Measurements from ENCODE around the gene ID2. TPM values are rescaled to one million over a fixed set of nuclear protein-coding genes. Genes with fewer than 3 reads are reported as not detected.

The ID2 gene
- total and polyA plus RNA-seq, 2 of the 13 experiments (the other 11 are each of a cell fraction or from before 2014, with no cell fraction given), result 214 to 719 TPM

GRCh38 chr2:8636041-8636491, 45.8 kb upstream of the ID2 start (continued):
- TF ChIP-seq, protein P1, sequence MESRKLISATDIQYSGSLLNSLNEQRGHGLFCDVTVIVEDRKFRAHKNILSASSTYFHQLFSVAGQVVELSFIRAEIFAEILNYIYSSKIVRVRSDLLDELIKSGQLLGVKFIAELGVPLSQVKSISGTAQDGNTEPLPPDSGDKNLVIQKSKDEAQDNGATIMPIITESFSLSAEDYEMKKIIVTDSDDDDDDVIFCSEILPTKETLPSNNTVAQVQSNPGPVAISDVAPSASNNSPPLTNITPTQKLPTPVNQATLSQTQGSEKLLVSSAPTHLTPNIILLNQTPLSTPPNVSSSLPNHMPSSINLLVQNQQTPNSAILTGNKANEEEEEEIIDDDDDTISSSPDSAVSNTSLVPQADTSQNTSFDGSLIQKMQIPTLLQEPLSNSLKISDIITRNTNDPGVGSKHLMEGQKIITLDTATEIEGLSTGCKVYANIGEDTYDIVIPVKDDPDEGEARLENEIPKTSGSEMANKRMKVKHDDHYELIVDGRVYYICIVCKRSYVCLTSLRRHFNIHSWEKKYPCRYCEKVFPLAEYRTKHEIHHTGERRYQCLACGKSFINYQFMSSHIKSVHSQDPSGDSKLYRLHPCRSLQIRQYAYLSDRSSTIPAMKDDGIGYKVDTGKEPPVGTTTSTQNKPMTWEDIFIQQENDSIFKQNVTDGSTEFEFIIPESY (CRISPR knock-in tag; IDR thresholded peaks at IDR 0.05), result peak; percentile 81
- no peak for TF ChIP-seq ZFP1 (CRISPR knock-in tag; IDR thresholded peaks at IDR 0.05)

- Histone ChIP-seq H3K27me3 (ENCODE audit: control insufficient read depth in 1 of 2, insufficient read depth in 2 of 2, low read length in 2 of 2) (no peaks in the 10 kb centered on the region), H2AFZ (ENCODE audit: low read length) (no peak overlapping the region), H3K4me2 (ENCODE audit: low read depth, low read length) (peak overlapping the region; percentile 14; the same call in 1 of the 2 replicates), H3K79me2 (ENCODE audit: insufficient read depth, low read length) (no peaks in the 10 kb centered on the region), H3K9ac (ENCODE audit: insufficient read depth, low read depth, low read length) (no peak overlapping the region), H3K27ac (ENCODE audit: extremely low read length, insufficient read depth, low read length) (no peak overlapping the region), H3K4me1 (ENCODE audit: insufficient read depth, low read length) (peaks cover 66% of the 10 kb centered on the region), H3K9me3 (ENCODE audit: low read length) (no peaks in the 10 kb centered on the region), H3K36me3 (replicated peaks in 1 of 2; ENCODE audit: control insufficient read depth in 1 of 2, insufficient read depth in 2 of 2, low read length in 2 of 2) (no peaks in the 10 kb centered on the region), H3K4me3 (replicated peaks in 1 of 3; ENCODE audit: insufficient read depth in 1 of 3, low read depth in 2 of 3, low read length in 3 of 3) (no peak overlapping the region), H4K20me1 (ENCODE audit: insufficient read depth, low read length) (no peaks in the 10 kb centered on the region)
- peak; percentile 11 for TF ChIP-seq TEAD3 (CRISPR knock-in tag; optimal IDR thresholded peaks at IDR 0.05; ENCODE audit: borderline replicate concordance)
- TF ChIP-seq KDM5B (CRISPR knock-in tag; IDR thresholded peaks at IDR 0.05; ENCODE audit: borderline replicate concordance), result peak; percentile 44; the same call in 1 of the 2 replicates
- no peak for TF ChIP-seq PLSCR1 (CRISPR knock-in tag; IDR thresholded peaks at IDR 0.05; ENCODE audit: borderline replicate concordance)
- DNase-seq (ENCODE audit: low spot score) (no peak), FAIRE-seq (no peak), ATAC-seq (no peak)
- POLR2A ChIA-PET, result interaction anchor here (1.3 to 10.2 kb wide), 3 partner anchors 10 to 65 kb away, joined by 3 to 188 read pairs (median 4); partner anchors contain the start of gene ID2
- BruUV-seq (replicated peaks), result no TSS peak
- 63% methylated on average over 16 of the region's 16 CpGs for WGBS (ENCODE audit: low lambda C conversion rate)
- intact Hi-C loops (cut with micrococcal nuclease; ENCODE audit: unreplicated experiment) (no loop called here), in situ Hi-C loops (cut with HindIII; ENCODE audit: extremely low pct_ligation_motif_present, low pct_unique_long_range_greater_than_20kb) (no loop called here)
- CTCF ChIA-PET (ENCODE audit: low intra/inter-chr PET ratio, low total read pairs), result no interaction called here
Observed at GRCh38 chr2:8636721-8637636, 44.9 kb upstream of the ID2 start.

All from HepG2 (cell line).